GM23248 (cell line): ENCODE results near the gene TENT5C. TPM values are rescaled to one million over a fixed set of nuclear protein-coding genes. Genes with fewer than 3 reads are reported as not detected.

ENCODE experiments used
- DNase-seq: peaks from one replicate; pipeline ENCODE4 v3.0.0-alpha.2; 2015
- H2AFZ ChIP-seq: fragments of 200-600 bp; sonication (generic); 2 replicates; pipeline ENCODE4 v1.6.1; 2016; ENCODE audit warnings: antibody characterized with exemption
- H3F3A ChIP-seq: fragments of 200-600 bp; sonication (generic); 2 replicates; pipeline ENCODE4 v1.6.1; 2016; ENCODE audit warnings: mild to moderate bottlenecking, antibody characterized with exemption, mixed run types; ENCODE audit not compliant: insufficient read depth
- H3K27ac ChIP-seq: fragments of 200-600 bp; sonication (generic); 2 replicates; pipeline ENCODE4 v1.5.1; 2016; ENCODE audit warnings: mild to moderate bottlenecking
- H3K27me3 ChIP-seq: fragments of 200-600 bp; sonication (generic); replicated peaks from 2 replicates; pipeline ENCODE4 v1.6.1; 2016; ENCODE audit warnings: mild to moderate bottlenecking; ENCODE audit not compliant: insufficient read depth
- H3K36me3 ChIP-seq: fragments of 200-600 bp; sonication (generic); 2 replicates; pipeline ENCODE4 v1.6.1; 2016; ENCODE audit warnings: low read depth, mild to moderate bottlenecking
- H3K4me1 ChIP-seq: fragments of 200-600 bp; sonication (generic); 2 replicates; pipeline ENCODE4 v1.6.1; 2016; ENCODE audit warnings: mild to moderate bottlenecking; ENCODE audit not compliant: insufficient read depth
- H3K4me2 ChIP-seq: fragments of 200-600 bp; sonication (generic); one replicate; pipeline ENCODE4 v1.6.1; 2016; ENCODE audit warnings: mild to moderate bottlenecking; ENCODE audit not compliant: unreplicated experiment
- H3K4me3 ChIP-seq: fragments of 200-600 bp; sonication (generic); 2 replicates; pipeline ENCODE4 v1.5.1; 2016; ENCODE audit warnings: mild to moderate bottlenecking
- H3K79me2 ChIP-seq: fragments of 200-600 bp; sonication (generic); 2 replicates; pipeline ENCODE4 v1.6.1; 2016; ENCODE audit warnings: mild to moderate bottlenecking; ENCODE audit not compliant: insufficient read depth
- H3K9ac ChIP-seq: fragments of 200-600 bp; sonication (generic); 2 replicates; pipeline ENCODE4 v1.6.1; 2016; ENCODE audit warnings: mild to moderate bottlenecking
- H3K9me2 ChIP-seq: fragments of 200-600 bp; sonication (generic); 2 replicates; pipeline ENCODE4 v1.6.1; 2016; ENCODE audit warnings: mixed run types, mild to moderate bottlenecking, moderate library complexity; ENCODE audit not compliant: insufficient read depth
- H3K9me3 ChIP-seq: fragments of 200-600 bp; sonication (generic); one replicate; pipeline ENCODE4 v1.6.1; 2017; ENCODE audit warnings: low read depth
- H4K20me1 ChIP-seq: fragments of 200-600 bp; sonication (generic); 2 replicates; pipeline ENCODE4 v1.6.0; 2016; ENCODE audit not compliant: insufficient read depth
- EZH2 ChIP-seq: fragments of 200-600 bp; sonication (generic); IDR thresholded peaks from 2 replicates; pipeline ENCODE4 v1.6.1; 2018; ENCODE audit warnings: antibody characterized with exemption, mild to moderate bottlenecking; ENCODE audit not compliant: insufficient read depth, poor library complexity, severe bottlenecking
- EZH2phosphoT487 ChIP-seq: fragments of 200-600 bp; sonication (generic); IDR thresholded peaks from 2 replicates; pipeline ENCODE4 v1.6.1; 2018; ENCODE audit warnings: antibody characterized with exemption, moderate library complexity, mild to moderate bottlenecking, low read depth; ENCODE audit not compliant: insufficient read depth
- WGBS, 2 experiments: methylation state at CpG; one replicate each; pipeline ENCODE4 v1.1.6; 2015 to 2017; ENCODE audit warnings: low lambda C conversion rate in 2 of 2, low coverage in 1 of 2; ENCODE audit errors: missing lambda C conversion rate in 2 of 2; 5-methylcytosine and 5-hydroxymethylcytosine counted together
- in situ Hi-C: fragments of 300-500 bp; cut with MboI; formaldehyde crosslinking; loops from 2 replicates; pipeline ENCODE4 v1.15.0; 2020
- polyA plus RNA-seq: library from polyadenylated mRNA; unstranded; fragments of >200 nt; fragmentation: Nextera tagmentation; extraction: Ambion mirVana; gene quantifications from 2 replicates; pipeline ENCODE4 v1.2.1, GENCODE V29; 2016
- total RNA-seq: library from RNA; depleted of rRNA; stranded (reverse); fragments of >200 nt; shearing (Covaris generic); gene quantifications from 2 replicates; pipeline ENCODE4 v1.2.3, GENCODE V29; 2014

The TENT5C gene
- total and polyA plus RNA-seq, 2 experiments from 2014 or later: 0.20 TPM; not detected in 1

GRCh38 chr1:117563492-117563875 lies 42.4 kb upstream of the TENT5C start:
- in situ Hi-C loops: no loop called here

DNA sequence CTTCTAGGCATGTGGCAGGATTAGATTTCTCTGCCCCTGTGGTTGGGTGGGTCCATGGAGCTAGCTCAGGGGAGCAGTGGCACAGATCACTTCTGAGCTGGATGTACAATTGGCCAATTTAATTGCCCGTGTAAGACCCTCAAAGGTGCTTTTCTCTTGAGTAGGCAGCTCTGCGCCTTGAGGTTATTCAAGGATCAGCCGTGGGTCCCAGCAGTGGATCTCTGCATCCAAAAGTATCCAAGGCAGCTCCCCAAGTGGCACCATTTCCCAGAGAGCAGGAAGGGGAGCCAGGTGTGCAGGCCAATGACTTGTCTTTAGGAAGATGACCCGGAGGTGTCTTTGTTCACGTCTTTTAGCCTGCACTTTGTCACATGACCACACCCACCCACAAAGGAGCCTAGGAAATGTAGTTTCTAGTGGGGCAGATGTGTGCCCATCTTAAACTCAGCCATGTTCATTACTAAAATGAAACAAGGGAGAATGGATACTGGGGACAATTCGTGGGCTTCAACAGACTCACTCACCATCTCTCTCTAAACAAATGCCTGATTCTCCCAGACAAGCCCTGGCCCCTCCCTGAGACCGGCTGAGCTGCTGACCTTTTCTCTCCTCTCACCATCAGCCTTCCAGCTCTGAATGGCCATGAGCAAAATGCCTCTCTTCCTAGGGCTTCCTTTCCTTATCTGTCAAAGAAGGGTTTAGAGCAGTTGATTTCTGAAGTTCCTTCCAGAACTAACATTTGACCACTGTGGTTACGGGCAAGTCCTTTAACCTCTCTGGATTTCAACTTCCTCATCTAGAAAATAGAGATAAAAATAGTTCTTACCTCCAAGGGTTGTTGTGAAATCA lies 41.4 kb upstream of the TENT5C start:
- H3K9me3 ChIP-seq: no peaks in the 10 kb centered on the region
- H3K27me3 ChIP-seq: peaks cover 9% of the 10 kb centered on the region; the same call in 1 of the 2 replicates
- 68 to 71% methylated on average over 8 of the region's 8 CpGs for WGBS, 2 experiments
- H3F3A ChIP-seq: no peaks in the 10 kb centered on the region
- no peaks in the 10 kb centered on the region for H3K4me1 ChIP-seq
- no peak overlapping the region for H3K27ac ChIP-seq
- H3K79me2 ChIP-seq: no peaks in the 10 kb centered on the region
- no peak for TF ChIP-seq EZH2phosphoT487
- TF ChIP-seq EZH2: no peak
- in situ Hi-C loops: no loop called here
- no peak overlapping the region for H3K9ac ChIP-seq
- H4K20me1 ChIP-seq: no peaks in the 10 kb centered on the region
- no peak overlapping the region for H3K4me3 ChIP-seq
- H3K36me3 ChIP-seq: no peaks in the 10 kb centered on the region
- H3K4me2 ChIP-seq: no peak overlapping the region
- no peaks in the 10 kb centered on the region for H3K9me2 ChIP-seq
- no peak for DNase-seq
- no peak overlapping the region for H2AFZ ChIP-seq

More at GRCh38 chr1:117563492-117563875, 42.4 kb upstream of the TENT5C start:
- no peak overlapping the region for H3K4me3 ChIP-seq
- no peak overlapping the region for H3K4me2 ChIP-seq
- no peaks in the 10 kb centered on the region for H3K9me3 ChIP-seq
- H3F3A ChIP-seq: no peaks in the 10 kb centered on the region
- WGBS, 2 experiments: 84 to 86% methylated on average over 4 of the region's 4 CpGs
- no peaks in the 10 kb centered on the region for H3K36me3 ChIP-seq
- H4K20me1 ChIP-seq: no peaks in the 10 kb centered on the region
- no peak overlapping the region for H3K9ac ChIP-seq
- H3K4me1 ChIP-seq: no peaks in the 10 kb centered on the region
- H3K27ac ChIP-seq: no peak overlapping the region
- no peak overlapping the region for H2AFZ ChIP-seq
- peaks cover 9% of the 10 kb centered on the region; the same call in 1 of the 2 replicates for H3K27me3 ChIP-seq
- no peaks in the 10 kb centered on the region for H3K79me2 ChIP-seq
- no peak for TF ChIP-seq EZH2phosphoT487
- no peak for TF ChIP-seq EZH2
- DNase-seq: no peak
- H3K9me2 ChIP-seq: no peaks in the 10 kb centered on the region

GRCh38 chr1:117565076-117565556 lies 40.7 kb upstream of the TENT5C start:
- TF ChIP-seq EZH2phosphoT487 (no peak), EZH2 (no peak)
- H3K9me3 ChIP-seq: no peaks in the 10 kb centered on the region
- in situ Hi-C loops: no loop called here
- no peak overlapping the region for H3K4me2 ChIP-seq
- H3K79me2 ChIP-seq: no peaks in the 10 kb centered on the region
- no peak overlapping the region for H3K4me3 ChIP-seq
- H3K9ac ChIP-seq: no peak overlapping the region
- no peaks in the 10 kb centered on the region for H3K36me3 ChIP-seq
- WGBS, 2 experiments: 28 to 34% methylated on average over 4 of the region's 4 CpGs
- H2AFZ ChIP-seq: no peak overlapping the region
- no peak for DNase-seq
- no peak overlapping the region for H3K27ac ChIP-seq
- H3K27me3 ChIP-seq: peaks cover 9% of the 10 kb centered on the region; the same call in 1 of the 2 replicates
- no peaks in the 10 kb centered on the region for H3K9me2 ChIP-seq
- H4K20me1 ChIP-seq: no peaks in the 10 kb centered on the region
- H3F3A ChIP-seq: no peaks in the 10 kb centered on the region
- H3K4me1 ChIP-seq: no peaks in the 10 kb centered on the region

GRCh38 chr1:117565745-117566455 lies 39.9 kb upstream of the TENT5C start:
- no peaks in the 10 kb centered on the region for H3K9me2 ChIP-seq
- H2AFZ ChIP-seq: no peak overlapping the region
- H3K27me3 ChIP-seq: peaks cover 9% of the 10 kb centered on the region; the same call in 1 of the 2 replicates
- no peaks in the 10 kb centered on the region for H3K36me3 ChIP-seq
- no peaks in the 10 kb centered on the region for H3F3A ChIP-seq
- no peaks in the 10 kb centered on the region for H3K9me3 ChIP-seq
- no peak overlapping the region for H3K4me3 ChIP-seq
- no peak for TF ChIP-seq EZH2phosphoT487
- TF ChIP-seq EZH2: no peak
- no peaks in the 10 kb centered on the region for H3K4me1 ChIP-seq
- in situ Hi-C loops: no loop called here
- no peak overlapping the region for H3K27ac ChIP-seq
- H3K79me2 ChIP-seq: no peaks in the 10 kb centered on the region
- H3K9ac ChIP-seq: no peak overlapping the region
- H3K4me2 ChIP-seq: no peak overlapping the region
- H4K20me1 ChIP-seq: no peaks in the 10 kb centered on the region
- 59 to 60% methylated on average over 8 of the region's 8 CpGs for WGBS, 2 experiments
- no peak for DNase-seq
